Nephron (organoid): ENCODE data around the gene STRAP.

Experiments used
- H3K27ac Mint-ChIP-seq, 3 experiments: 2 replicates each; pipeline ENCODE4 v1.8.0; 2020; ENCODE audit warnings: mixed read lengths in 3 of 3, mild to moderate bottlenecking in 2 of 3, moderate library complexity in 1 of 3
- H3K27me3 Mint-ChIP-seq: 2 replicates; pipeline ENCODE4 v1.8.0; 2021; ENCODE audit warnings: low read depth, mild to moderate bottlenecking, moderate library complexity, mixed read lengths
- H3K36me3 Mint-ChIP-seq: 2 replicates; pipeline ENCODE4 v1.8.0; 2020; ENCODE audit warnings: low read depth, mixed read lengths
- H3K4me1 Mint-ChIP-seq: 2 replicates; pipeline ENCODE4 v1.8.0; 2020; ENCODE audit warnings: mixed read lengths
- H3K4me3 Mint-ChIP-seq, 3 experiments: 2 replicates each; pipeline ENCODE4 v1.8.0; 2020; ENCODE audit warnings: mild to moderate bottlenecking in 3 of 3, mixed read lengths in 3 of 3, moderate library complexity in 2 of 3
- H3K9me3 Mint-ChIP-seq: 2 replicates; pipeline ENCODE4 v1.8.0; 2020; ENCODE audit warnings: mixed read lengths
- TF ChIP-seq, protein P1 (sequence below), 3 experiments: fragments of 200-600 bp; sonication (generic); IDR thresholded peaks; one replicate each; pipeline ENCODE4 v1.5.0; 2021; ENCODE audit warnings: antibody characterized with exemption in 3 of 3; ENCODE audit not compliant: unreplicated experiment in 3 of 3

Gene STRAP, protein sequence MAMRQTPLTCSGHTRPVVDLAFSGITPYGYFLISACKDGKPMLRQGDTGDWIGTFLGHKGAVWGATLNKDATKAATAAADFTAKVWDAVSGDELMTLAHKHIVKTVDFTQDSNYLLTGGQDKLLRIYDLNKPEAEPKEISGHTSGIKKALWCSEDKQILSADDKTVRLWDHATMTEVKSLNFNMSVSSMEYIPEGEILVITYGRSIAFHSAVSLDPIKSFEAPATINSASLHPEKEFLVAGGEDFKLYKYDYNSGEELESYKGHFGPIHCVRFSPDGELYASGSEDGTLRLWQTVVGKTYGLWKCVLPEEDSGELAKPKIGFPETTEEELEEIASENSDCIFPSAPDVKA

DNA sequence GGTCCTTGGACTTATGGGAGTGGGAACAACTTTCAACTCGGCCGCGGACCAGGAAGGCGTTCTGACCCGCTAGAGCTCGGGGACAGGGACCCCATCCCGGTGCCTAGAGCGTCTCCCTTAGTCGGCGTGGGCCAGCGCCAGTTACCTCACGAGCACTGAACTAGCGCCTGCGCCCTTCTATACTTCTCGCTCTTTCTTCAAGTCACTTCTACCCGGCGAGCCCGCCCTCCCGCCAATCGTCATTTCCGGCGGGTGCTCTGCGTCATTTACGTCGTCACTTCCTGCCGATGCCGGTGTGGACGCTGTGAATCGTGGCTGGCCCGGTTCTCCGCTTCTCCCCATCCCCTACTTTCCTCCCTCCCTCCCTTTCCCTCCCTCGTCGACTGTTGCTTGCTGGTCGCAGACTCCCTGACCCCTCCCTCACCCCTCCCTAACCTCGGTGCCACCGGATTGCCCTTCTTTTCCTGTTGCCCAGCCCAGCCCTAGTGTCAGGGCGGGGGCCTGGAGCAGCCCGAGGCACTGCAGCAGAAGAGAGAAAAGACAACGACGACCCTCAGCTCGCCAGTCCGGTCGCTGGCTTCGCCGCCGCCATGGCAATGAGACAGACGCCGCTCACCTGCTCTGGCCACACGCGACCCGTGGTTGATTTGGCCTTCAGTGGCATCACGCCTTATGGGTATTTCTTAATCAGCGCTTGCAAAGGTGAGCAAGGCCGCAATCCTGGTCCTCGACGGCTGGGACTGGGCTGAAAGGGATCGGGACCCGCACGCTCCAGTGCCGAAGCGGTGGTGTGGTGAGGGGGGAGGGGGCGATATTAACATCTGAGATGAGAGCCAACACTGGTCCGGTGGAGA lies at the start of gene STRAP:
TSS of gene STRAP (plus strand) at position 270 of the 854 bp plus-strand sequence. CDS start at position 591, 321 bp downstream.
- H3K4me3 Mint-ChIP-seq, result peak within 1 kb of the TSS; percentile 97 to 100 (median 98)
- no peaks in the 10 kb centered on the region for H3K9me3 Mint-ChIP-seq
- TF ChIP-seq, protein P1, sequence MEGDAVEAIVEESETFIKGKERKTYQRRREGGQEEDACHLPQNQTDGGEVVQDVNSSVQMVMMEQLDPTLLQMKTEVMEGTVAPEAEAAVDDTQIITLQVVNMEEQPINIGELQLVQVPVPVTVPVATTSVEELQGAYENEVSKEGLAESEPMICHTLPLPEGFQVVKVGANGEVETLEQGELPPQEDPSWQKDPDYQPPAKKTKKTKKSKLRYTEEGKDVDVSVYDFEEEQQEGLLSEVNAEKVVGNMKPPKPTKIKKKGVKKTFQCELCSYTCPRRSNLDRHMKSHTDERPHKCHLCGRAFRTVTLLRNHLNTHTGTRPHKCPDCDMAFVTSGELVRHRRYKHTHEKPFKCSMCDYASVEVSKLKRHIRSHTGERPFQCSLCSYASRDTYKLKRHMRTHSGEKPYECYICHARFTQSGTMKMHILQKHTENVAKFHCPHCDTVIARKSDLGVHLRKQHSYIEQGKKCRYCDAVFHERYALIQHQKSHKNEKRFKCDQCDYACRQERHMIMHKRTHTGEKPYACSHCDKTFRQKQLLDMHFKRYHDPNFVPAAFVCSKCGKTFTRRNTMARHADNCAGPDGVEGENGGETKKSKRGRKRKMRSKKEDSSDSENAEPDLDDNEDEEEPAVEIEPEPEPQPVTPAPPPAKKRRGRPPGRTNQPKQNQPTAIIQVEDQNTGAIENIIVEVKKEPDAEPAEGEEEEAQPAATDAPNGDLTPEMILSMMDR (IDR thresholded peaks at IDR 0.05; ENCODE audit: unreplicated experiment in 3 of 3), result no peak
- peak within 1 kb of the TSS; percentile 99 to 100 (median 100) for H3K27ac Mint-ChIP-seq
- peaks cover 33% of the 10 kb centered on the region for H3K4me1 Mint-ChIP-seq
- H3K36me3 Mint-ChIP-seq, result peaks cover 35% of the 10 kb centered on the region
- no peaks in the 10 kb centered on the region for H3K27me3 Mint-ChIP-seq

DNA sequence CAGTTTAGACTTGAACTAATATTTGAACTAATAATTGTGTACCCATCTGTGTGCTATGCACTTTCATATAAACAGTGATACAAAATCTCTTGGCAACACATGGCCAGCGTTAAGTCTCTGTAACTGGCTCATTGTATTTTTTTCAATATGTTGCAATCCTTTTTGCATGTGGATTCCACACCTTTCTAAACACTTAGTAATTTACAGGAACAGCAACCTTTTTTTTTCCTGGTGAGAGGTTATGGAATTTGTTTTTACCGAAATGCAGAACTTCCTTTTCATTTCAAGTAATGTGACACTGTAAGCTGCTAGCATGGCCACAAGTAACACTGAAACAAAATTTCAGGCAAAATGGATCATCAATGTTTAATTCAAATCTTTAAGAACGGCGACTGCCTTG lies 47.6 kb upstream of the STRAP start:
- peaks cover 42% of the 10 kb centered on the region for H3K4me1 Mint-ChIP-seq
- TF ChIP-seq, protein P1 (IDR thresholded peaks at IDR 0.05; ENCODE audit: unreplicated experiment in 3 of 3), result no peak
- peaks cover 5% of the 10 kb centered on the region for H3K9me3 Mint-ChIP-seq
- H3K4me3 Mint-ChIP-seq, result no peak overlapping the region
- no peak overlapping the region for H3K27ac Mint-ChIP-seq
- peaks cover 4% of the 10 kb centered on the region for H3K27me3 Mint-ChIP-seq
- no peaks in the 10 kb centered on the region for H3K36me3 Mint-ChIP-seq

DNA sequence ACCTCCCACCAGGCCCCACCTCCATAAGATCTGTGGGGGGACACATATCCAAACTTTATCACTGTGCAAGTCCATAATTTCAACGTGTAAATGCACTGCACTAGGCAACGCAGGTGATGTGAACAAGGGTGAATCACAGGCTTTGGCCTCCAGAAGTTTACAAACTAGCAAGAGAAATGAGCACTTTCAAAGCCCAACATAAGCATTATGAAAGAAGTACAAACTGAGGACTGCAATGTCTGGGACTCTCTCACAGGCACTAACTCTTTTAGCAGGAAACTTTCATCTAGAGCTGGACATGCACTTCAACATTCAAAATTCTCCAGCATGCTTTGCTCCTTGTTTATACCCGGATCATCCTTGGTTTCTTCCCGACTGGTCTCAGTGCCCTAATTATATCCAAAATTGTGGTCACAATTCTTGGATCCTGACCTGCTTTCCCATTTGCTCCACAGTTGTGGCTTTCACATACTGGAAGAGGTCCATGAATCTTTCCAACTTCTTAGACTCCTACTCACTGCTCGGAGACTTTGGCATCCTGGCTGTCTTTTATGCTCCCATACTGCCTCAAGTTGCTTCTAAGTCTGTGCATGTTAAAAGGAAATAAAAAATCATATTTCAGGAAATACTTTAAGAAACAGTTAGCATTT lies 44.9 kb upstream of the STRAP start:
- H3K27ac Mint-ChIP-seq, result peak overlapping the region; percentile 66 to 92 (median 84)
- peaks cover 4% of the 10 kb centered on the region for H3K27me3 Mint-ChIP-seq
- no peaks in the 10 kb centered on the region for H3K36me3 Mint-ChIP-seq
- H3K9me3 Mint-ChIP-seq, result peaks cover 5% of the 10 kb centered on the region
- H3K4me3 Mint-ChIP-seq, result peak overlapping the region in 1 of 3 experiments; percentile 22
- H3K4me1 Mint-ChIP-seq, result peaks cover 30% of the 10 kb centered on the region
- TF ChIP-seq, protein P1 (IDR thresholded peaks at IDR 0.05; ENCODE audit: unreplicated experiment in 3 of 3), result no peak

DNA sequence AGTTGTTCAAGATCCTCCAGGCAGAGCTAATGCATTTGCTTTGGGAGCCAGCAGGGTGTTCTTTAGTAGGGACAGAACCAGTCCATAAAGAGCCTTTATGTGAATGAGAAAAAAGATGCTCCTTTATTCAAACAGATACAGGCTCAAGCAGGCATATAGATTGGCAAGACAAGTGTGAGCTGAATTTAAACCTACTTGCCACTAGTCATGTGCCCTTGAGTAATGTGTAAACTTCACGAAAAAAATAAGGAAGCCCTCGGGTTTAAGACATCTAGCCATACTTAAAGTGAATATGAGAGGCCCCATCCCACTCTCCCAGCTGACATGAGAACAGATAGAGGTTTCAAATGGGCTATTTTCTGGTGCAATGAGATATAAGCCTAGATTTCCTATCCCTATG lies 43.1 kb upstream of the STRAP start:
- peak overlapping the region in 2 of 3 experiments; percentile 22 to 92 for H3K27ac Mint-ChIP-seq
- H3K27me3 Mint-ChIP-seq, result peaks cover 4% of the 10 kb centered on the region
- TF ChIP-seq, protein P1 (IDR thresholded peaks at IDR 0.05; ENCODE audit: unreplicated experiment in 3 of 3), result no peak
- H3K9me3 Mint-ChIP-seq, result peaks cover 5% of the 10 kb centered on the region
- H3K36me3 Mint-ChIP-seq, result no peaks in the 10 kb centered on the region
- H3K4me1 Mint-ChIP-seq, result peaks cover 38% of the 10 kb centered on the region
- no peak overlapping the region for H3K4me3 Mint-ChIP-seq

DNA sequence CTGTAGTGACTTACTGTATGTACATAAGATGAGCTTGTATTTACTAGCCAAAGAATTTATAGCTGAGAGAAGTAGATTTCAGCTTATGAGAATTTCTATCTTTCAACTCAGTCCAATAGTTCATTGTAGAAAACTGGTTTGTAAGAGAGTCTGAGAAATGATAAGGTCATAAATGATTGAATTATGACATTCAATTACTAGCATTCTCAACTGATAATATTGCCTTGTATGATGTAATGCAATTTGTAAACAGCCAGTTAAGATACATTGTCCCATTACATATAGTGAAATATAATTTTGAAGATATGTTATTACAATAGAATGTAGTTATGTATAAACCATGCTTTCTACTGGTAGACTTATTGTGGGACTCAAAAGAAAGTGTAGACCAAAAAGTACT lies 42.5 kb upstream of the STRAP start:
- no peak overlapping the region for H3K4me3 Mint-ChIP-seq
- peaks cover 44% of the 10 kb centered on the region for H3K4me1 Mint-ChIP-seq
- TF ChIP-seq, protein P1 (IDR thresholded peaks at IDR 0.05; ENCODE audit: unreplicated experiment in 3 of 3), result no peak
- no peaks in the 10 kb centered on the region for H3K36me3 Mint-ChIP-seq
- H3K27me3 Mint-ChIP-seq, result peaks cover 6% of the 10 kb centered on the region
- H3K27ac Mint-ChIP-seq, result peak overlapping the region in 2 of 3 experiments; percentile 22 to 92
- peaks cover 5% of the 10 kb centered on the region for H3K9me3 Mint-ChIP-seq
